GM18870 (cell line): ENCODE data around the gene PLEKHO2.
A peak's percentile ranks its signal among the peaks of the same experiment; 100 is the strongest.
"Not testable (repeated sequence)": the region's sequence is repeated elsewhere in the genome, so short reads cannot be mapped to it uniquely, and the experiment has no call there.

ENCODE experiments used
- ATAC-seq: cut with Tn5 transposase; IDR thresholded peaks from one replicate; pipeline ENCODE4 v1.9.1; 2021; ENCODE audit warnings: moderate library complexity; ENCODE audit not compliant: unreplicated experiment

Gene PLEKHO2

DNA sequence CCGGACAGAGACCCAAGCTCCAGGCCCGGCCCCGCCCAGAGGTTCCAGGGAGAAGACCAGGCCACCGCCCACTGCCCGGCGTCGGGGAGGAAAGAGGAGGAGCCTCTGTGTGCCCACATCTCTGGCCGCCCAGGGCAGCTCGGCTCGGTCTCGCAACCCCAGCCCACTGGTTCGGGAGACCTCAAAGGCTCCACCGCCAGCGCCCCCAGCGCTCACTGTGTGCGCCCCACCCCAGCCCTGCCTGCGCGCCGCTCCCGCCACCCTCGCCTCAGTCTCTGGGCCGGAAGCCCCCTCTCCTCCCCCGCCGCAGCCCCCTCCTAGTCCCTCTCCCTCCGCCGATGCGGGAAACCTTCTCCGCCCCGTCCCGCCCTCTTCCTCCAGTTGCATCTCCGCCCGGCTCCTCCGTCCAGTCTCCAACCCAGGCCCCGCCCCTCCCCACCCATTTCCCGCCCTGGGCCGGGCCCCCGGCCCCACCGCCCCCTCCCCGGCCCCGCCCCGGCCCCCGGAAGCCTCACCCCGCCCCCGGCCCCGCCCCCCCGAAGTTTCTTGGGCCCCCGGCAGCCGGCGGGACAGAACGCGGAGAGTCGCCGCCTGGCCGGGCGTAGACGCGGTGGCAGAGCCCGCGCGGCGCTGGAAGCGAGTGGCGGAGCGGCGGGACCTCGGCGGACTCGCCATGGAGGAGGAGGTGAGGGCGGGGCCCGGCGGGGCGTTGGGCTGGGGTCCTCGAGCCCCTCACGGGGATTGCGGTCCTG lies at the start of gene PLEKHO2:
Gene PLEKHO2, plus strand, starts transcription at position 572 of the 752 bp plus-strand sequence. Its CDS starts 102 bp downstream, at position 674.
- peak; percentile 39 for ATAC-seq

DNA sequence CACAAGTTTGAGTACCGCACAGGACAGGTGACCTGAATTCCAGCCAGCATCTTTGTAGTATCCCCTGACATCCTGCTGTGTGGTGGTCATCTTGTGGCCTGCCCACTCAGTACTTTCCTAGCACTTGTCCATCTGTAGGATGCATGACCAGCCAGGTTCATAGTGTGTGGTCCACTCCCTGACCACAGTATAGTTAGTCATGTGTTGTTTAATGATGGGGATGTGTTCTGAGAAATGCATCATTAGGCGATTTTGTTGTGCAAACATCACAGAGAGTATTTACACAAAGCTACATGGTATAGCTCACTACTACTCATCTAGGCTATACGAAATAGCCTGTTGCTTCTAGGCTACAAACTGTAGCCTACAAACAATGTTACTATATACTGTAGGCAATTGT lies 49.4 kb upstream of the PLEKHO2 start:
- ATAC-seq, result no peak

DNA sequence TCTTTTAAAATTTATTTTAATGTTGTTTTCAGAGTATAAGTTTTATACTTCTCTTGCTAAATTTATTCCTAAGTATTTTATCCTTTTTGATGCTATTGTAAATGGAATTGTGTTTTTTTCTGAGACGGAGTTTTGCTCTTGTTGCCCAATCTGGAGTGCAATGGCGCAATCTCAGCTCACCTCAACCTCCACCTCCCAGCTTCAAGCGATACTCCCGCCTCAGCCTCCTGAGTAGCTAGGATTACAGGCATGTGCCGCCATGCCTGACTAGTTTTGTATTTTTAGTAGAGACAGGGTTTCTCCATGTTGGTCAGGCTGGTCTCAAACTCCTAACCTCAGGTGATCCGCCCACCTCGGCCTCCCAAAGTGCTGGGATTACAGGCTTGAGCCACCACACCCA lies 46.4 kb upstream of the PLEKHO2 start:
- ATAC-seq, result not testable (repeated sequence)

DNA sequence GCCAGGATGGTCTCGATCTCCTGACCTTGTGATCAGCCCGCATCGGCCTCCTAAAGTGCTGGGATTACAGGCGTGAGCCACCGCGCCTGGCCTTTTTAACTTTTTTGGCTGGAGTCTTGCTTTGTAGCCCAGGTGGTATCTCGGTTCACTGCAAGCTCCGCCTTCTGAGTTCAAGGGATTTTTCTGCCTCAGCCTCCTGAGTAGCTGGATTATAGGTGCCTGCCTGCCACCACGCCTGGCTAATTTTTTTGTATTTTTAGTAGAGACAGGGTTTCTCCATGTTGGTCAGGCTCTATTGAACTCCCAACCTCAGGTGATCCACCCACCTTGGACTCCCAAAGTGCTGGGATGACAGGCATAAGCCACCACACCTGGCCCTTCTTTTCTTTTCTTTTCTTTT lies 45.8 kb upstream of the PLEKHO2 start:
- ATAC-seq, result not testable (repeated sequence)

GRCh38 chr15:64798905-64799304 lies 42.8 kb upstream of the PLEKHO2 start:
- not testable (repeated sequence) for ATAC-seq

DNA sequence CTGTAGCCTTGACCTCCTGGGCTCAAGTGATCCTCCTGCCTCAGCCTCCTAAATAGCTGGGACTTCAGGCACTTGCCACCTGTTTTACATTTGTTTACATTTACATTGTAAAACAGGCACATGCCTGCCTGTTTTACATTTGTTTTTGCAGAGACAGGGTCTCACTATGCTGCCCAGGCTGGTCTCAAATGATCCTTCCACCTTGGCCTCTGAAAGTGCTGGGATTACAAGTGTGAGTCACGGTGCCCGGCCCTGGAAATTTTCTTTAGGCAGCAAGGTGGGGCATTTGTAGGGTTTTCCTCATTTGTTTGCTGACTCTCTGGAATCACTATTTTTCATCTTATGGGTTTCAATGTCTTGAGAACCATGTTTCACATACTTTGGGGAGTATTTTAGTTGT lies 41.2 kb upstream of the PLEKHO2 start:
- no peak for ATAC-seq

DNA sequence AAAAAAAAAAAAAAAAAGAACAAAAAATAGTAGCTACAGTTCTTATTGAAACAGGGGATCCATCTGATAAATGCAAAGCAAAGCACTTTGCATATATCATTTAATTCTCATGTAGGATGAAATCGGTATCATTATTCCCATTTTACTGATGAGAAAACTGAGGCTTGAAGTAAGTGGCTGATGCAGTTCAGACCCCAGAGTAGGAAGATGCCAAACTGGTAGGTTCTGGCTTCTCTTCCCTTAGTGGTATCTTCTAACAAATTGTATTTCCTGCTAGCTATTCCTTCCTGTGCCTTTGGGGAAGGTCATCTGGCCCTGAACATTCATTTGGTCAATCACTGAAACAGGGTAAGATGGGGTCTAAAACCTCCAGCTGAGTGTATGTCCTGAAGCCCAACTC lies 38.2 kb upstream of the PLEKHO2 start:
- no peak for ATAC-seq

DNA sequence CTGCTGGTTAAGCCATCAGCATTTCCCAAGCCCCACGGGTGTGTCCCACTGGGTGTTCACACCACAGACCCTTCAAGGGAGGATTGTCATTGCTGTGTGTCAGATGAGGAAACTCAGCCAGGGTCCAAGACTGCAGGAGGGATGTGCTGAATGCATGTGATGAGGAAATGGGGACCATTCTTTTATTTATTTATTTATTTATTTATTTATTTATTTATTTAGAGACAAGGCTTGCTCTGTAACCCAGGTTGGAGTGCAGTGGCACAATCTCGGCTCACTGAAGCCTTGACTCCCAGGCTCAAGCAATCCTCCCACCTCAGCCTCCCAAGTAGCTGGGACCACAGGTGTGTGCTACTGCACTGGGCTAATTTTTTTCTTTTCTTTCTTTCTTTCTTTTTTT lies 37.1 kb upstream of the PLEKHO2 start:
- ATAC-seq, result no peak

DNA sequence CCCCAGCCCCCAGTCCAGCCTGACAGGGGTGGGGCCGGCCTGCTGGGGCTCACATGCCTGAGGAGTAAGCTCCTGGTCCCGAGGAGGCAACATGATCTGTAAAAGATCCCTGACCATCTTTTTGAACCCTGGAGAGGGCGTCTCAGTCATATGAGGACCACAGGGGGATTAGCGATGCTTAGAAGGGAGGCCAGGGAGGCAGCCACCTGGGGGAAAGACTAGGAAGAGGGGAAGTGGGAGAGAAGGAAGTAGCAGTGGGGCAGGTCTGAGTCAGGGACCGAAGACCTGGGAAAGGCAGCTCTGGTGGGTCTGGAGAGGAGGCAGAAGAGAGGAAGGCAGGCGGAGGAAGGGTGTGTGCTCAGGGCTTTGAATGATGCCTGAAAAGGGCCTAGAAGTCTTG lies 35.2 kb upstream of the PLEKHO2 start:
- ATAC-seq, result no peak

DNA sequence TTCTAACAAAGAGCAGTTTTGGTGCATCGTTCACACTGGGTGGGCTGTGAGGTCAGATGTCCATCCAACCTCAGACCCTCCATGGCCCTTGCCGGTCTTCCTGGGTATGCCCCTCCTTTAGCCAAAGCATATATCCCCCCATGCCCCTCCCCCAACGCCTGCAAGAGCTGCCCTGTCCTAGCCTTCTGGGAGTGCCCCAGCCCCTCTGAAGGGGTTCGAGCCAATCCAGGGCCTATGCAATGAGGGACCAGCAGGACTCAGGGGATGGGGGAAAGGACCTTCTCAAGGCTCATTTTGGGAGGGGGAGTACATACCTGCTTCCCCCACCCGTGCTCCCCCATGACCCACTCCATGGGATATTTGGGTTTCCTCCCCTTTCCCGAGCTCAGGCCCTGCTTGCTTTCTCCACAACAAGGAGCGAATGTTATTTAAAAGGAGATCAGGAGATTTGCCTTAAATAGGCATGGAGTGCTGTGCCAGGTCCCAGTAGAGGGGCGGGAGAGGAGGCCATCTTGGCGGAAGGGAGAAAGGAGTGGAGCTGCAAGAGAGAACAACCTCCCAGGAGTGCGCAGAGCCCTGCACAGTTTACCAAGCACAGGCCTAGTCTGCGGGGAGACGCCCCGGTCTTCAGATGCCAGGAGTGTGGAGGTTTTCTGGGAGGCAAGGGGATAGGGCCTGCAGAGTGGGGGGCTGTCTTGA lies 34.5 kb upstream of the PLEKHO2 start:
- ATAC-seq, result no peak

- no peak for ATAC-seq
Measured at GRCh38 chr15:64807751-64808222, 33.9 kb upstream of the PLEKHO2 start.

DNA sequence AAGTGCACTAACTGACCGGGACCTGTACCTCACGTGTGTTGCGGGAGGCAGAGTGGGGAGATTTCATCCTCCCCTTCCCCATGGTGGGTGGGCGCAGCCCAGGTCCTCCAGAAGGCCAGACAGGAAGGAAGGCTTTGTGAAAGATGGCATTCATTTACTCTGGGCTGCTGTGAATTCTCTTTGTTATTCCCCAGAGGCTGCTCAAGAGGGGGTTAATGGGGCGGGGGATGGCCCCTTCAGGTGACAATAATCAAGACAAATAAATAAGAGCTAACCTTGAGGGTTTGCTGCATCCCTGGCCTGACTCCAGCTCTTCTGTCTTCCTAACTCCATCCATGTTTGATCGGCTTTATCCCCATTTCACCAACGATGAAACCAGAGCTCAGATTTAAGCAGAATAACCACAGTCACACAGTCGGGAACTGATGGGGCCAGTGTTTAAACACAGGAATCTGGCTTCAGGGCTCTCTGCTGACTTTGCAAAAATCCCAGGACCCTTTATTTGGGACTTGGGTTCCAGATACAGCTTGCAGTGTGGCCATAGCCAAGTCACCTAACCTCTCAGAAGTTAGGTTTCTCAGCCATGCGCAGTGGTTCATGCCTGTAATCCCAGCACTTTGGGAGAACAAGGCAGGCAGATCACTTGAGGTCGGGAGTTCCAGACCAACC lies 32.8 kb upstream of the PLEKHO2 start:
- no peak for ATAC-seq

GRCh38 chr15:64809649-64810496 lies 31.8 kb upstream of the PLEKHO2 start:
- no peak for ATAC-seq

GRCh38 chr15:64810497-64811326 lies 31.0 kb upstream of the PLEKHO2 start:
- no peak for ATAC-seq

DNA sequence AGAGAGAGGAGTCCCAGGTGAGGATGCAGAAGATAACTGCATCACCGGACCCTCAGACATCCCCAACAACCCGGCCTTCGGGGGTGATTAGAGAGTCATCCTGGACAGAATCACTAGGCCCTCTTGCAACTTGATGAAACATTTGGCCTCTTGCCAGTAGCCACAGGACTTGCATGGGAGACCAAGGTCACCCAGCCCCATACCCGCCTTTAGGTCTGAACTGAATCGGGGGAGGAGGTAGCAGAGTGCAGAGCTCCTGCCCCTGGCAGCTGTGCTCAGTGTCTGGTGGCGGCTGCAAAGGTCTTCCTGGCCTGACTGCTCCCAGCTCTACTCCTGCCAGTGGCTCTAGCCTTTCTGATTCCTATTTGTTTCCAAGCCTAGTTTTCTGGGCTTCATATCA lies 28.6 kb upstream of the PLEKHO2 start:
- no peak for ATAC-seq

- not testable (repeated sequence) for ATAC-seq
Measured at GRCh38 chr15:64814283-64814682, 27.4 kb upstream of the PLEKHO2 start.

DNA sequence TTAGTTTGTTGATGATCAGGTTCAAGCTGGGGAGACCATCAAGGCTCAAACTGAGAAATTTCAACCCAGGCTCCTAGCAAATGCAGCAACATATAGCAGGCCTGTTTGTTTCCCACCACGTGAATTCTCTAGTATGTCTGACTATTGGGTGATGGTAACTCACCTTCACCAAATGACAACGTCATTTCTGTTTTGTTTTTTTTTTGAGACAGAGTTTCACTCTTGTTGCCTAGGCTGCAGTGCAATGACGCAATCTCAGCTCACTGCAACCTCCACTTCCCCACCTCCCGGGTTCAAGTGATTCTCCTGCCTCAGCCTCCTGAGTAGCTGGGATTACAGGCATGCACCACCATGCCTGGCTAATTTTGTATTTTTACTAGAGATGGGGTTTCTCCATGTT lies 26.8 kb upstream of the PLEKHO2 start:
- not testable (repeated sequence) for ATAC-seq

GRCh38 chr15:64816452-64816851 lies 25.3 kb upstream of the PLEKHO2 start:
- no peak for ATAC-seq

DNA sequence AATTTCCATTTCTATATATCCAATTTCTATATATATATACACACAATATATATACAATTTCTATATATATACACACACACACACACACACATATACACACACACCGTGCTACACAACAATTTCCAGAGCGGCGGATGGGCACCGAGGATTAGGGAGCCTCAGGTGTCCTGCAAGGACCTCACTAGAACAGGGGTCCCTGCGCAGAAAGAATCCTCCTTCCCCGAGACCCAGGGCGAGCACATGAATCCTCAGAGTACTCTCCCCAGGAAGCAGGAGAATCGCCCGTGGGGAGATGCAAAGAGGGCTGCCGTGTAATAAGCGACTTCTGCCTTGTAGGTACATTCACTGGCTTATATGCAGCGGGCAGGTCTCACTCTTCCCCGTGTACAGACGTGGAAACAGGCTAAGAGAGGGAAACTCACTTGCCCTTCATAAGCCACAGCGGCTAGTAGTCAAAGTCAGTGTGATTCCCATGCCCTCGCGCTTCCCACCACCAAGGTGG lies 16.7 kb upstream of the PLEKHO2 start:
- ATAC-seq, result no peak
